ENCODE data around the gene DUS2. TPM values are rescaled to one million over a fixed set of nuclear protein-coding genes. Genes with fewer than 3 reads are reported as not detected.

DUS2 gene
- total and polyA plus RNA-seq, 2 experiments from 2014 or later: 21.3 to 29.7 TPM

GRCh38 chr16:68083239-68083781 is 60.2 kb downstream of the DUS2 start:
- no peak overlapping the region for H3K4me3 ChIP-seq

GRCh38 chr16:68083861-68084503 is 60.9 kb downstream of the DUS2 start:
- Histone ChIP-seq H3K27me3 (no peaks in the 10 kb centered on the region), H3K9me3 (ENCODE audit: low read depth) (no peaks in the 10 kb centered on the region), H3K4me3 (peak overlapping the region; percentile 45), H3K4me1 (ENCODE audit: low read depth) (peaks cover 20% of the 10 kb centered on the region), H3K36me3 (no peaks in the 10 kb centered on the region), H3K27ac (peak overlapping the region; percentile 82)
- peak; percentile 28 to 54 for DNase-seq (ENCODE audit: low read depth in 1 of 2, low spot score in 1 of 2)
- TF ChIP-seq CTCF (IDR thresholded peaks at IDR 0.05; ENCODE audit: low read depth, low read length): no peak

More at GRCh38 chr16:68083239-68083781, 60.2 kb downstream of the DUS2 start:
- Histone ChIP-seq H3K4me1 (ENCODE audit: low read depth) (peaks cover 20% of the 10 kb centered on the region), H3K27me3 (no peaks in the 10 kb centered on the region), H3K36me3 (no peaks in the 10 kb centered on the region), H3K9me3 (ENCODE audit: low read depth) (no peaks in the 10 kb centered on the region), H3K27ac (peak overlapping the region; percentile 82)
- no peak for DNase-seq (ENCODE audit: low read depth in 1 of 2, low spot score in 1 of 2)
- no peak for TF ChIP-seq CTCF (IDR thresholded peaks at IDR 0.05; ENCODE audit: low read depth, low read length)

- Histone ChIP-seq H3K27ac (peak overlapping the region; percentile 82), H3K36me3 (no peaks in the 10 kb centered on the region), H3K9me3 (ENCODE audit: low read depth) (no peaks in the 10 kb centered on the region), H3K27me3 (no peaks in the 10 kb centered on the region), H3K4me1 (ENCODE audit: low read depth) (peaks cover 20% of the 10 kb centered on the region), H3K4me3 (peak overlapping the region; percentile 45)
- TF ChIP-seq CTCF (IDR thresholded peaks at IDR 0.05; ENCODE audit: low read depth, low read length): no peak
- DNase-seq (ENCODE audit: low read depth in 1 of 2, low spot score in 1 of 2): peak; percentile 72 to 85
Measured at GRCh38 chr16:68084504-68085258, 61.6 kb downstream of the DUS2 start.

GRCh38 chr16:68085259-68086071 is 62.4 kb downstream of the DUS2 start, which contains the start of gene NFATC3:
Gene NFATC3 (plus strand): TSS chr16:68085370. CDS start chr16:68085682, 312 bp downstream.
- H3K4me3 ChIP-seq: peak within 1 kb of the TSS; percentile 81
- no peaks in the 10 kb centered on the region for H3K9me3 ChIP-seq (ENCODE audit: low read depth)
- H3K27me3 ChIP-seq: no peaks in the 10 kb centered on the region
- H3K27ac ChIP-seq: peak within 1 kb of the TSS; percentile 88
- peaks cover 20% of the 10 kb centered on the region for H3K4me1 ChIP-seq (ENCODE audit: low read depth)
- TF ChIP-seq CTCF (IDR thresholded peaks at IDR 0.05; ENCODE audit: low read depth, low read length): no peak
- DNase-seq (ENCODE audit: low read depth in 1 of 2, low spot score in 1 of 2): peak; percentile 97 to 98
- no peaks in the 10 kb centered on the region for H3K36me3 ChIP-seq

- peak overlapping the region; percentile 81 for H3K4me3 ChIP-seq
- DNase-seq (ENCODE audit: low read depth in 1 of 2, low spot score in 1 of 2): peak; percentile 33 to 53
- no peaks in the 10 kb centered on the region for H3K36me3 ChIP-seq
- TF ChIP-seq CTCF (IDR thresholded peaks at IDR 0.05; ENCODE audit: low read depth, low read length): no peak
- H3K9me3 ChIP-seq (ENCODE audit: low read depth): no peaks in the 10 kb centered on the region
- no peaks in the 10 kb centered on the region for H3K27me3 ChIP-seq
- H3K27ac ChIP-seq: peak overlapping the region; percentile 88
- peaks cover 25% of the 10 kb centered on the region for H3K4me1 ChIP-seq (ENCODE audit: low read depth)
Measured at GRCh38 chr16:68086336-68086841, 63.3 kb downstream of the DUS2 start.
